ENCODE measurements around the gene SETD3.

SETD3 gene

GRCh38 chr14:99401621-99402284, 78.9 kb downstream of the SETD3 start:
- in situ Hi-C loops (cut with MboI; ENCODE audit: low sequenced_read_pairs): no loop called here

- in situ Hi-C loops (cut with MboI; ENCODE audit: low sequenced_read_pairs): no loop called here
Observed at GRCh38 chr14:99401211-99401610, 79.4 kb downstream of the SETD3 start.

- in situ Hi-C loops (cut with MboI; ENCODE audit: low sequenced_read_pairs): no loop called here
Observed at GRCh38 chr14:99397698-99398097, 83.0 kb downstream of the SETD3 start.

GRCh38 chr14:99395909-99396530, 84.6 kb downstream of the SETD3 start:
- in situ Hi-C loops (cut with MboI; ENCODE audit: low sequenced_read_pairs): no loop called here

GRCh38 chr14:99394602-99395156, 86.0 kb downstream of the SETD3 start:
- in situ Hi-C loops (cut with MboI; ENCODE audit: low sequenced_read_pairs): no loop called here

GRCh38 chr14:99393059-99393655, 87.5 kb downstream of the SETD3 start:
- in situ Hi-C loops (cut with MboI; ENCODE audit: low sequenced_read_pairs): no loop called here

GRCh38 chr14:99391671-99392070, 89.0 kb downstream of the SETD3 start:
- in situ Hi-C loops (cut with MboI; ENCODE audit: low sequenced_read_pairs): no loop called here

GRCh38 chr14:99389174-99389826, 91.4 kb downstream of the SETD3 start:
- in situ Hi-C loops (cut with MboI; ENCODE audit: low sequenced_read_pairs): no loop called here

- in situ Hi-C loops (cut with MboI; ENCODE audit: low sequenced_read_pairs): no loop called here
Observed at GRCh38 chr14:99388286-99388685, 92.4 kb downstream of the SETD3 start.

GRCh38 chr14:99387880-99388279, 92.8 kb downstream of the SETD3 start:
- in situ Hi-C loops (cut with MboI; ENCODE audit: low sequenced_read_pairs): no loop called here

- in situ Hi-C loops (cut with MboI; ENCODE audit: low sequenced_read_pairs): no loop called here
Observed at GRCh38 chr14:99384450-99385417, 95.9 kb downstream of the SETD3 start.

GRCh38 chr14:99383472-99384449, 96.9 kb downstream of the SETD3 start:
- in situ Hi-C loops (cut with MboI; ENCODE audit: low sequenced_read_pairs): no loop called here

GRCh38 chr14:99382781-99383471, 97.7 kb downstream of the SETD3 start:
- in situ Hi-C loops (cut with MboI; ENCODE audit: low sequenced_read_pairs): no loop called here

GRCh38 chr14:99382071-99382470, 98.6 kb downstream of the SETD3 start:
- in situ Hi-C loops (cut with MboI; ENCODE audit: low sequenced_read_pairs): no loop called here

GRCh38 chr14:99381688-99382060, 99.0 kb downstream of the SETD3 start:
- in situ Hi-C loops (cut with MboI; ENCODE audit: low sequenced_read_pairs): no loop called here

- in situ Hi-C loops (cut with MboI; ENCODE audit: low sequenced_read_pairs): no loop called here
Observed at GRCh38 chr14:99380991-99381687, 99.5 kb downstream of the SETD3 start.

GRCh38 chr14:99380402-99380801, 100.3 kb downstream of the SETD3 start:
- in situ Hi-C loops (cut with MboI; ENCODE audit: low sequenced_read_pairs): no loop called here

- in situ Hi-C loops (cut with MboI; ENCODE audit: low sequenced_read_pairs): no loop called here
Observed at GRCh38 chr14:99378782-99379214, 101.9 kb downstream of the SETD3 start.
